Chondrocyte (in vitro differentiated cells): ENCODE data around the gene PIK3R3. TPM values are rescaled to one million over a fixed set of nuclear protein-coding genes. Genes with fewer than 3 reads are reported as not detected.
"Not testable (repeated sequence)": the region's sequence is repeated elsewhere in the genome, so short reads cannot be mapped to it uniquely, and the experiment has no call there.

Experiments
- DNase-seq: peaks from one replicate; pipeline ENCODE4 v3.0.0; 2021; ENCODE audit warnings: mixed read lengths, low spot score
- H3K27ac Mint-ChIP-seq: one replicate; pipeline ENCODE4 v1.8.0; 2021; ENCODE audit warnings: mild to moderate bottlenecking, moderate library complexity, mixed read lengths; ENCODE audit not compliant: unreplicated experiment
- H3K27me3 Mint-ChIP-seq: 2 replicates; pipeline ENCODE4 v1.8.0; 2021; ENCODE audit warnings: low read depth, mixed read lengths
- H3K36me3 Mint-ChIP-seq: 2 replicates; pipeline ENCODE4 v1.8.0; 2021; ENCODE audit warnings: low read depth, mixed read lengths
- H3K4me1 Mint-ChIP-seq: 2 replicates; pipeline ENCODE4 v1.8.0; 2021; ENCODE audit warnings: low read depth, mild to moderate bottlenecking, mixed read lengths
- H3K4me3 Mint-ChIP-seq: one replicate; pipeline ENCODE4 v1.8.0; 2021; ENCODE audit warnings: mild to moderate bottlenecking, moderate library complexity, mixed read lengths; ENCODE audit not compliant: unreplicated experiment
- H3K9me3 Mint-ChIP-seq: 2 replicates; pipeline ENCODE4 v1.8.0; 2021; ENCODE audit warnings: low read depth, mixed read lengths
- CTCF ChIP-seq: fragments of 200-600 bp; sonication (generic); IDR thresholded peaks from 2 replicates; pipeline ENCODE4 v1.5.0; 2021; ENCODE audit warnings: antibody characterized with exemption, mild to moderate bottlenecking, moderate library complexity
- total RNA-seq: library from RNA; stranded (reverse); gene quantifications from 3 replicates; pipeline ENCODE4 v1.2.1, GENCODE V29; 2021

The PIK3R3 gene
- total RNA-seq, 1 donor from 2014 or later: 23.4 TPM

GRCh38 chr1:46057781-46058180 is 74.6 kb downstream of the PIK3R3 start:
- H3K4me3 Mint-ChIP-seq: no peak overlapping the region
- no peak overlapping the region for H3K27ac Mint-ChIP-seq
- H3K27me3 Mint-ChIP-seq: no peaks in the 10 kb centered on the region
- DNase-seq: no peak
- no peaks in the 10 kb centered on the region for H3K4me1 Mint-ChIP-seq
- peaks cover 4% of the 10 kb centered on the region for H3K9me3 Mint-ChIP-seq
- peaks cover 30% of the 10 kb centered on the region for H3K36me3 Mint-ChIP-seq
- no peak for TF ChIP-seq CTCF

- H3K36me3 Mint-ChIP-seq: peaks cover 30% of the 10 kb centered on the region
These were observed 75.2 kb downstream of the PIK3R3 start for GRCh38 chr1:46057215-46057614.

GRCh38 chr1:46056325-46056724 is 76.1 kb downstream of the PIK3R3 start:
- no peaks in the 10 kb centered on the region for H3K27me3 Mint-ChIP-seq
- DNase-seq: no peak
- no peak for TF ChIP-seq CTCF
- no peak overlapping the region for H3K4me3 Mint-ChIP-seq
- H3K36me3 Mint-ChIP-seq: peaks cover 25% of the 10 kb centered on the region
- no peaks in the 10 kb centered on the region for H3K4me1 Mint-ChIP-seq
- H3K27ac Mint-ChIP-seq: no peak overlapping the region
- H3K9me3 Mint-ChIP-seq: peaks cover 4% of the 10 kb centered on the region

More at GRCh38 chr1:46057215-46057614, 75.2 kb downstream of the PIK3R3 start:
- H3K27ac Mint-ChIP-seq, H3K27me3 Mint-ChIP-seq, H3K4me3 Mint-ChIP-seq, H3K4me1 Mint-ChIP-seq, H3K9me3 Mint-ChIP-seq, DNase-seq: not testable (repeated sequence)

GRCh38 chr1:46053734-46054133 is 78.7 kb downstream of the PIK3R3 start:
- TF ChIP-seq CTCF: no peak
- Mint-ChIP-seq H3K4me3 (no peak overlapping the region), H3K9me3 (peaks cover 4% of the 10 kb centered on the region), H3K27me3 (no peaks in the 10 kb centered on the region), H3K4me1 (no peaks in the 10 kb centered on the region), H3K36me3 (peaks cover 20% of the 10 kb centered on the region), H3K27ac (no peak overlapping the region)
- DNase-seq: no peak

- H3K27me3 Mint-ChIP-seq: no peaks in the 10 kb centered on the region
These were observed 88.3 kb downstream of the PIK3R3 start for GRCh38 chr1:46044116-46044515.

More at GRCh38 chr1:46044116-46044515, 88.3 kb downstream of the PIK3R3 start:
- Mint-ChIP-seq H3K9me3 (no peaks in the 10 kb centered on the region), H3K36me3 (peaks cover 13% of the 10 kb centered on the region), H3K4me3 (no peak overlapping the region), H3K4me1 (peaks cover 3% of the 10 kb centered on the region), H3K27ac (no peak overlapping the region)
- no peak for DNase-seq
- no peak for TF ChIP-seq CTCF
